Measurements from ENCODE around the gene PNMA8B.

- TF ChIP-seq CTCF (IDR thresholded peaks at IDR 0.05): no peak
- no peak for TF ChIP-seq POLR2AphosphoS5 (IDR thresholded peaks at IDR 0.05)
- no peak for TF ChIP-seq POLR2A (IDR thresholded peaks at IDR 0.05)
Observed at GRCh38 chr19:46503848-46504453, 8.3 kb upstream of the PNMA8B start.
